Keratinocyte (primary cell): ENCODE results near the gene CCL17. TPM values are rescaled to one million over a fixed set of nuclear protein-coding genes. Genes with fewer than 3 reads are reported as not detected.

ENCODE experiments used
- DNase-seq: peaks from one replicate; pipeline ENCODE4 v3.0.0-alpha.2; 2011; ENCODE audit warnings: low read depth, missing footprints, low spot score
- FAIRE-seq: peaks from 2 replicates; lab custom pipeline; 2011; peaks lifted over from hg19 to GRCh38; lab: Jason Lieb, UNC
- H2AFZ ChIP-seq: 2 replicates; pipeline ENCODE4 v1.6.0; 2012; ENCODE audit warnings: low read length, control low read depth, inconsistent platforms; ENCODE audit not compliant: control insufficient read depth
- H3K27ac ChIP-seq: 2 replicates; pipeline ENCODE4 v1.5.1; 2011; ENCODE audit warnings: low read length; ENCODE audit not compliant: control insufficient read depth, insufficient read depth
- H3K27me3 ChIP-seq: 3 replicates; pipeline ENCODE4 v1.6.0; 2011; ENCODE audit warnings: low read length; ENCODE audit not compliant: control insufficient read depth, insufficient read depth; ENCODE audit errors: extremely low read depth
- H3K36me3 ChIP-seq, 2 experiments: 2 replicates in 1 of 2; 3 replicates in 1 of 2; pipeline ENCODE4 v1.5.1; 2011; ENCODE audit warnings: low read length in 2 of 2, mild to moderate bottlenecking in 1 of 2; ENCODE audit not compliant: control insufficient read depth in 2 of 2, insufficient read depth in 2 of 2; ENCODE audit errors: extremely low read depth in 1 of 2
- H3K4me1 ChIP-seq: 3 replicates; pipeline ENCODE4 v1.5.1; 2011; ENCODE audit warnings: low read length; ENCODE audit not compliant: control insufficient read depth, insufficient read depth; ENCODE audit errors: extremely low read depth
- H3K4me2 ChIP-seq: 3 replicates; pipeline ENCODE4 v1.6.0; 2011; ENCODE audit warnings: low read depth, low read length; ENCODE audit not compliant: control insufficient read depth, insufficient read depth; ENCODE audit errors: extremely low read depth
- H3K4me3 ChIP-seq, 3 experiments: fragments of 200-600 bp in 1 of 3; sonication (generic) in 1 of 3; 2 replicates in 2 of 3; 3 replicates in 1 of 3; pipeline ENCODE4 v1.5.1; 2011 to 2016; ENCODE audit warnings: low read length in 3 of 3, mild to moderate bottlenecking in 3 of 3, control low read depth in 2 of 3, inconsistent platforms in 1 of 3, low read depth in 1 of 3, mixed read lengths in 1 of 3, mixed run types in 1 of 3, moderate library complexity in 1 of 3; ENCODE audit not compliant: control insufficient read depth in 2 of 3, insufficient read depth in 2 of 3; ENCODE audit errors: extremely low read depth in 1 of 3
- H3K79me2 ChIP-seq: 2 replicates; pipeline ENCODE4 v1.6.0; 2012; ENCODE audit warnings: low read length; ENCODE audit not compliant: control insufficient read depth, insufficient read depth
- H3K9ac ChIP-seq: 3 replicates; pipeline ENCODE4 v1.6.0; 2011; ENCODE audit warnings: low read length; ENCODE audit not compliant: control insufficient read depth, insufficient read depth; ENCODE audit errors: extremely low read depth
- H3K9me1 ChIP-seq: 3 replicates; pipeline ENCODE4 v1.6.0; 2011; ENCODE audit warnings: low read length; ENCODE audit not compliant: control insufficient read depth, insufficient read depth; ENCODE audit errors: extremely low read depth
- H3K9me3 ChIP-seq: 2 replicates; pipeline ENCODE4 v1.5.1; 2012; ENCODE audit warnings: low read depth, low read length; ENCODE audit not compliant: control insufficient read depth
- H4K20me1 ChIP-seq: 3 replicates; pipeline ENCODE4 v1.6.0; 2011; ENCODE audit warnings: low read length; ENCODE audit not compliant: control insufficient read depth, insufficient read depth; ENCODE audit errors: extremely low read depth
- CTCF ChIP-seq, 3 experiments: IDR thresholded peaks in 1 of 3; conservative IDR thresholded peaks in 1 of 3; optimal IDR thresholded peaks in 1 of 3; 2 replicates in 2 of 3; 3 replicates in 1 of 3; pipeline versions ENCODE3 to v1.5.1; 2011; ENCODE audit warnings: low read length in 3 of 3, mild to moderate bottlenecking in 3 of 3, moderate library complexity in 2 of 3, control low read depth in 1 of 3, inconsistent platforms in 1 of 3; ENCODE audit not compliant: insufficient read depth in 2 of 3; ENCODE audit errors: extremely low read depth in 1 of 3
- EZH2 ChIP-seq: IDR thresholded peaks from one replicate; pipeline ENCODE4 v1.6.1; 2012; ENCODE audit warnings: inconsistent platforms, mild to moderate bottlenecking, low read length, moderate library complexity
- dilution Hi-C: fragments of 300-500 bp; cut with MboI; formaldehyde crosslinking; loops from one replicate; pipeline ENCODE4 v1.7.0; 2020; ENCODE audit warnings: low sequenced_read_pairs; ENCODE audit not compliant: extremely low pct_ligation_motif_present
- polyA plus RNA-seq, 5 experiments: library from polyadenylated mRNA; depleted of rRNA in 3 of 5; stranded (reverse) in 3 of 5; stranded (forward) in 1 of 5; unstranded in 1 of 5; fragments of >200 nt; gene quantifications; 1 replicate in 1 of 5; 2 replicates in 3 of 5; 3 replicates in 1 of 5; pipeline versions ENCODE4 v1.2.1 to v1.2.3, GENCODE V29; 2011 to 2012; ENCODE audit warnings: missing spikeins in 2 of 5, low read depth in 1 of 5, low replicate concordance in 1 of 5

CCL17 gene
- polyA plus RNA-seq, 1 donor (not counting 4 experiments of a cell fraction or from before 2014, with no cell fraction given): not detected

GRCh38 chr16:57360321-57360935, 44.1 kb upstream of the CCL17 start:
- Histone ChIP-seq H3K27me3 (no peaks in the 10 kb centered on the region), H3K36me3 (no peaks in the 10 kb centered on the region), H3K9ac (no peak overlapping the region), H3K4me1 (peaks cover 7% of the 10 kb centered on the region), H2AFZ (no peak overlapping the region), H3K4me2 (no peak overlapping the region), H3K9me3 (no peaks in the 10 kb centered on the region), H3K27ac (no peak overlapping the region), H4K20me1 (no peaks in the 10 kb centered on the region), H3K79me2 (no peaks in the 10 kb centered on the region), H3K4me3 (no peak overlapping the region), H3K9me1 (no peaks in the 10 kb centered on the region)
- dilution Hi-C loops: no loop called here
- DNase-seq (no peak), FAIRE-seq (no peak)
- TF ChIP-seq EZH2 (no peak), CTCF (optimal IDR thresholded peaks at IDR 0.05 in 1 of 3, IDR thresholded peaks at IDR 0.05 in 1 of 3, conservative IDR thresholded peaks at IDR 0.05 in 1 of 3; ENCODE audit: extremely low read depth in 1 of 3, insufficient read depth in 2 of 3, low read length in 3 of 3) (no peak)

GRCh38 chr16:57361404-57361803, 43.2 kb upstream of the CCL17 start:
- Histone ChIP-seq H3K9ac (no peak overlapping the region), H3K4me3 (no peak overlapping the region), H3K36me3 (no peaks in the 10 kb centered on the region), H2AFZ (no peak overlapping the region), H3K4me2 (no peak overlapping the region), H3K27me3 (peaks cover 4% of the 10 kb centered on the region), H3K4me1 (peaks cover 7% of the 10 kb centered on the region), H3K9me3 (no peaks in the 10 kb centered on the region), H3K27ac (no peak overlapping the region), H3K79me2 (no peaks in the 10 kb centered on the region), H4K20me1 (no peaks in the 10 kb centered on the region), H3K9me1 (no peaks in the 10 kb centered on the region)
- FAIRE-seq: no peak
- TF ChIP-seq EZH2: no peak
- no peak for TF ChIP-seq CTCF (optimal IDR thresholded peaks at IDR 0.05 in 1 of 3, IDR thresholded peaks at IDR 0.05 in 1 of 3, conservative IDR thresholded peaks at IDR 0.05 in 1 of 3; ENCODE audit: extremely low read depth in 1 of 3, insufficient read depth in 2 of 3, low read length in 3 of 3)
- no peak for DNase-seq
- dilution Hi-C loops: no loop called here
